ENCODE measurements around the gene CHCHD4.

DNA sequence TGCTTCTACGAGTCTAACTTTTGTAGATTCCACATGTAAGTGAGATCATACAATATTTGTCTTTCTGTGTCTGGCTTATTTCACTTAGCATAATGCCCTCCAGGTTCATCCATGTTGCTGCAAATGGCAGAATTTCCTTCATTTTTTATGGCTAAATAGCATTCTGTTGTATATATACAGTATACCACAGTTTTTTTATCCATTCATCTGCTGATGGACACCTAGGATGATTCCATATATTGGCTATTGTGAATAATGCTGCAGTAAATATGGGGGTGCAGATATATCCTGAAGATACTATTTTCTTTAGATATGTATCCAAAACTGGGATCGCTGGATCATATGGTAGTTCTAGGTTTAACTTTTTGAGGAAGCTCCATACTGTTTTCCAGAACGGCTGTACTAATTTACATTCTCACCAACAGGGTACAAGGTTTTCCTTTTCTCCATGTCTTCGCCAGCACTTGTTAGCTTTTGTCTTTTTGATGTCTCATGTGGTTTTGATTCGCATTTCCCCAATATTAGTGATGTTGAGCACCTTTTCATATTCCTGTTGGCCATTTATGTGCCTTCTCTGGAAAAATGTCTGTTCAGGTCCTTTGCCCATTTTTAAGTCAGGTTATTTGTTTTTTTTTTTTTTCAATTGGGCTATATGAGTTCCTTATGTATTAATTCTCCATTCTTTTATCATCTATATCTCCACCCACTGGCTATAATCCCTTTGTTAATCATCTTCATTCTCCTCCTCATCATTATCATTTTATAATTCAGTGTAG lies 26.9 kb downstream of the CHCHD4 start:
- TF ChIP-seq, protein P1, sequence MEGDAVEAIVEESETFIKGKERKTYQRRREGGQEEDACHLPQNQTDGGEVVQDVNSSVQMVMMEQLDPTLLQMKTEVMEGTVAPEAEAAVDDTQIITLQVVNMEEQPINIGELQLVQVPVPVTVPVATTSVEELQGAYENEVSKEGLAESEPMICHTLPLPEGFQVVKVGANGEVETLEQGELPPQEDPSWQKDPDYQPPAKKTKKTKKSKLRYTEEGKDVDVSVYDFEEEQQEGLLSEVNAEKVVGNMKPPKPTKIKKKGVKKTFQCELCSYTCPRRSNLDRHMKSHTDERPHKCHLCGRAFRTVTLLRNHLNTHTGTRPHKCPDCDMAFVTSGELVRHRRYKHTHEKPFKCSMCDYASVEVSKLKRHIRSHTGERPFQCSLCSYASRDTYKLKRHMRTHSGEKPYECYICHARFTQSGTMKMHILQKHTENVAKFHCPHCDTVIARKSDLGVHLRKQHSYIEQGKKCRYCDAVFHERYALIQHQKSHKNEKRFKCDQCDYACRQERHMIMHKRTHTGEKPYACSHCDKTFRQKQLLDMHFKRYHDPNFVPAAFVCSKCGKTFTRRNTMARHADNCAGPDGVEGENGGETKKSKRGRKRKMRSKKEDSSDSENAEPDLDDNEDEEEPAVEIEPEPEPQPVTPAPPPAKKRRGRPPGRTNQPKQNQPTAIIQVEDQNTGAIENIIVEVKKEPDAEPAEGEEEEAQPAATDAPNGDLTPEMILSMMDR (conservative IDR thresholded peaks at IDR 0.05; ENCODE audit: low read depth, low read length): no peak
- TF ChIP-seq EZH2 (IDR thresholded peaks at IDR 0.05; ENCODE audit: low read length, unreplicated experiment) (no peak), EZH2phosphoT487 (IDR thresholded peaks at IDR 0.05; ENCODE audit: borderline replicate concordance, low read length) (no peak)

Measured in PC-3 (cell line).